Measurements from ENCODE around the gene PRRC2B. TPM values are rescaled to one million over a fixed set of nuclear protein-coding genes. Genes with fewer than 3 reads are reported as not detected.
A peak's percentile ranks its signal among the peaks of the same experiment; 100 is the strongest.

Gene PRRC2B
- total and polyA plus RNA-seq, 2 of the 13 experiments (the other 11 are each of a cell fraction or from before 2014, with no cell fraction given), result 20.8 to 37.4 TPM

GRCh38 chr9:131402738-131403492 is 9.0 kb downstream of the PRRC2B start (continued):
- TF ChIP-seq SP1 (IDR thresholded peaks at IDR 0.05), result no peak
- no peak for TF ChIP-seq SP1 (CRISPR knock-in tag; IDR thresholded peaks at IDR 0.05)
- 0 out of 2 replicates have a peak, but pooled peaks have one; percentile 46 for TF ChIP-seq ZSCAN21 (CRISPR knock-in tag; IDR thresholded peaks at IDR 0.05; ENCODE audit: borderline replicate concordance)
- no peak for TF ChIP-seq PLRG1 (conservative IDR thresholded peaks at IDR 0.05)
- 0 out of 2 replicates have a peak, but pooled peaks have one; percentile 41 for TF ChIP-seq ZNF34 (CRISPR knock-in tag; IDR thresholded peaks at IDR 0.05; ENCODE audit: borderline replicate concordance)
- TF ChIP-seq TFDP2 (CRISPR knock-in tag; IDR thresholded peaks at IDR 0.05), result peak; percentile 28; the same call in 1 of the 2 replicates
- TF ChIP-seq ZNF619 (CRISPR knock-in tag; IDR thresholded peaks at IDR 0.05), result no peak
- TF ChIP-seq FOXJ3 (CRISPR knock-in tag; IDR thresholded peaks at IDR 0.05; ENCODE audit: borderline replicate concordance), result 0 out of 2 replicates have a peak, but pooled peaks have one; percentile 27
- TF ChIP-seq MTF2 (CRISPR knock-in tag; IDR thresholded peaks at IDR 0.05; ENCODE audit: borderline replicate concordance), result no peak
- no peak for TF ChIP-seq GTF2F1 (IDR thresholded peaks at IDR 0.05; ENCODE audit: low read length)
- no peak for TF ChIP-seq ZNF737 (CRISPR knock-in tag; IDR thresholded peaks at IDR 0.05; ENCODE audit: borderline replicate concordance)
- peak; percentile 72 for TF ChIP-seq ZNF792 (CRISPR knock-in tag; IDR thresholded peaks at IDR 0.05)
- no peak for TF ChIP-seq ARHGAP35 (CRISPR knock-in tag; IDR thresholded peaks at IDR 0.05; ENCODE audit: borderline replicate concordance)
- 0 out of 2 replicates have a peak, but pooled peaks have one; percentile 12 for TF ChIP-seq ZNF788 (CRISPR knock-in tag; IDR thresholded peaks at IDR 0.05; ENCODE audit: borderline replicate concordance)
- TF ChIP-seq ZXDC (CRISPR knock-in tag; IDR thresholded peaks at IDR 0.05), result no peak
- peak; percentile 89 for TF ChIP-seq FOXA3 (CRISPR knock-in tag; IDR thresholded peaks at IDR 0.05)
- TF ChIP-seq KLF12 (CRISPR knock-in tag; IDR thresholded peaks at IDR 0.05; ENCODE audit: borderline replicate concordance), result no peak
- TF ChIP-seq HDAC2 (CRISPR knock-in tag; IDR thresholded peaks at IDR 0.05), result peak; percentile 45
- TF ChIP-seq ZMAT5 (CRISPR knock-in tag; IDR thresholded peaks at IDR 0.05; ENCODE audit: borderline replicate concordance, low read depth), result no peak
- TF ChIP-seq ZNF281 (CRISPR knock-in tag; IDR thresholded peaks at IDR 0.05; ENCODE audit: borderline replicate concordance), result peak; percentile 75; the same call in 1 of the 2 replicates
- no peak for TF ChIP-seq ZNF563 (CRISPR knock-in tag; IDR thresholded peaks at IDR 0.05)
- TF ChIP-seq ELF3 (CRISPR knock-in tag; IDR thresholded peaks at IDR 0.05), result peak; percentile 71
- TF ChIP-seq GZF1 (CRISPR knock-in tag; IDR thresholded peaks at IDR 0.05), result no peak
- TF ChIP-seq MIXL1 (CRISPR knock-in tag; IDR thresholded peaks at IDR 0.05), result no peak
- peak in 1 of 2 experiments; percentile 65; a peak in 1 of 4 replicates for TF ChIP-seq KLF16 (CRISPR knock-in tag; IDR thresholded peaks at IDR 0.05)
